Measurements from ENCODE around the gene KIAA0513.

GRCh38 chr16:85051067-85051581 is 23.5 kb downstream of the KIAA0513 start:
- TF ChIP-seq CTCF (IDR thresholded peaks at IDR 0.05) (no peak), POLR2A (IDR thresholded peaks at IDR 0.05) (no peak), EP300 (IDR thresholded peaks at IDR 0.05) (no peak)

Data from tibial nerve (tissue), 4 donors.